ENCODE measurements around the gene UGT1A8. TPM values are rescaled to one million over a fixed set of nuclear protein-coding genes. Genes with fewer than 3 reads are reported as not detected.

The UGT1A8 gene
- total RNA-seq, 1 donor from 2014 or later, result under 0.01 TPM

- no peak for TF ChIP-seq CTCF (IDR thresholded peaks at IDR 0.05; ENCODE audit: insufficient read depth, low read length, severe bottlenecking)
- FAIRE-seq (no peak), DNase-seq (ENCODE audit: low read depth) (no peak)
- Histone ChIP-seq H3K27me3 (ENCODE audit: control insufficient read depth, insufficient read depth, low read length) (peaks cover 3% of the 10 kb centered on the region), H3K4me3 (ENCODE audit: low read depth, low read length) (no peak overlapping the region), H3K36me3 (ENCODE audit: control insufficient read depth, insufficient read depth, low read length) (no peaks in the 10 kb centered on the region)
Measured at GRCh38 chr2:233803292-233803911, 186.0 kb downstream of the UGT1A8 start.

- no peak for TF ChIP-seq CTCF (IDR thresholded peaks at IDR 0.05; ENCODE audit: insufficient read depth, low read length, severe bottlenecking)
- H3K36me3 ChIP-seq (ENCODE audit: control insufficient read depth, insufficient read depth, low read length), result no peaks in the 10 kb centered on the region
- DNase-seq (ENCODE audit: low read depth), result no peak
Measured at GRCh38 chr2:233803994-233804393, 186.6 kb downstream of the UGT1A8 start.

GRCh38 chr2:233807215-233807865, 189.9 kb downstream of the UGT1A8 start:
- H3K4me3 ChIP-seq (ENCODE audit: low read depth, low read length), result no peak overlapping the region
- no peaks in the 10 kb centered on the region for H3K36me3 ChIP-seq (ENCODE audit: control insufficient read depth, insufficient read depth, low read length)
- H3K27me3 ChIP-seq (ENCODE audit: control insufficient read depth, insufficient read depth, low read length), result peaks cover 5% of the 10 kb centered on the region
- FAIRE-seq, result no peak
- no peak for TF ChIP-seq CTCF (IDR thresholded peaks at IDR 0.05; ENCODE audit: insufficient read depth, low read length, severe bottlenecking)
- no peak for DNase-seq (ENCODE audit: low read depth)

More at GRCh38 chr2:233803994-233804393, 186.6 kb downstream of the UGT1A8 start:
- no peak for FAIRE-seq
- H3K4me3 ChIP-seq (ENCODE audit: low read depth, low read length), result no peak overlapping the region
- H3K27me3 ChIP-seq (ENCODE audit: control insufficient read depth, insufficient read depth, low read length), result peaks cover 4% of the 10 kb centered on the region

- H3K27me3 ChIP-seq (ENCODE audit: control insufficient read depth, insufficient read depth, low read length), result peaks cover 5% of the 10 kb centered on the region
- H3K4me3 ChIP-seq (ENCODE audit: low read depth, low read length), result no peak overlapping the region
- no peak for TF ChIP-seq CTCF (IDR thresholded peaks at IDR 0.05; ENCODE audit: insufficient read depth, low read length, severe bottlenecking)
- no peaks in the 10 kb centered on the region for H3K36me3 ChIP-seq (ENCODE audit: control insufficient read depth, insufficient read depth, low read length)
- DNase-seq (ENCODE audit: low read depth), result no peak
- no peak for FAIRE-seq
Measured at GRCh38 chr2:233807966-233808935, 190.8 kb downstream of the UGT1A8 start.

GRCh38 chr2:233810385-233810784, 193.0 kb downstream of the UGT1A8 start:
- Histone ChIP-seq H3K4me3 (ENCODE audit: low read depth, low read length) (no peak overlapping the region), H3K36me3 (ENCODE audit: control insufficient read depth, insufficient read depth, low read length) (no peaks in the 10 kb centered on the region), H3K27me3 (ENCODE audit: control insufficient read depth, insufficient read depth, low read length) (peaks cover 7% of the 10 kb centered on the region)
- no peak for TF ChIP-seq CTCF (IDR thresholded peaks at IDR 0.05; ENCODE audit: insufficient read depth, low read length, severe bottlenecking)
- FAIRE-seq (no peak), DNase-seq (ENCODE audit: low read depth) (no peak)
